Measurements from ENCODE around the gene HEATR3.
"Not testable (repeated sequence)": the region's sequence is repeated elsewhere in the genome, so short reads cannot be mapped to it uniquely, and the experiment has no call there.

HEATR3 gene

DNA sequence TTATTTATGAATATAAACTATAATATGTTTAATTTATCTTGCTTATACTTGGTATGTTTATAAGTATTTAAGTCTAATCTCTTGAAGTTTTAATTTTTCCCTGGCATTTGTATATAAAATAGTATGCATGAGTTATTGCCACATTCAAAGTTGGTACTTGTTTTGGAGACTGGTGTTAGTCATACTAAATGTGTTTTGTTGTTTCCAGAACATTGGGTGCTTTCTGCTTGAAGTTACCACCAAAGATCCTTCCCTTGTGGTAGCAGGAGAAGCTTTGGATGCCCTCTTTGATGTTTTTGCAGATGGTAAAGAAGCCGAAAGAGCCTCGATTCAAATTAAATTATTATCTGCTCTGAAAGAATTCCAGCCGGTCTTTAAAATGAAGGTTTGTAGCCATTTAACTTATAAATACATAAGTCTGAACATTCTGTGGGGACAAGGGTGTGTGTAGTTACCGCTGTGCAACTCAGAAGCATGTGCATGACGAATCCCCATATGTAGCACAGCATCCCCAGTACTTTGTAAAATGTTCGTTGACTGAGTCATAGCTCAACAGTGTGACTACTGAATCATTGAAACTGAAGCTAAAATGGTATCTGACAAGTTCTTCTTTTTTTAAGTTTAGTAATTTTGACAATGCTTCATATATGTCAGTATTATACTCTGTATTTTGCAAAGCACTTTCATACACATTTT, 36.4 kb downstream of the HEATR3 start:
- DNase-seq (ENCODE audit: low read depth) = peak; percentile 86

- DNase-seq (ENCODE audit: low read depth) = peak; percentile 55
These were observed 38.0 kb downstream of the HEATR3 start for GRCh38 chr16:50103764-50104163.

DNA sequence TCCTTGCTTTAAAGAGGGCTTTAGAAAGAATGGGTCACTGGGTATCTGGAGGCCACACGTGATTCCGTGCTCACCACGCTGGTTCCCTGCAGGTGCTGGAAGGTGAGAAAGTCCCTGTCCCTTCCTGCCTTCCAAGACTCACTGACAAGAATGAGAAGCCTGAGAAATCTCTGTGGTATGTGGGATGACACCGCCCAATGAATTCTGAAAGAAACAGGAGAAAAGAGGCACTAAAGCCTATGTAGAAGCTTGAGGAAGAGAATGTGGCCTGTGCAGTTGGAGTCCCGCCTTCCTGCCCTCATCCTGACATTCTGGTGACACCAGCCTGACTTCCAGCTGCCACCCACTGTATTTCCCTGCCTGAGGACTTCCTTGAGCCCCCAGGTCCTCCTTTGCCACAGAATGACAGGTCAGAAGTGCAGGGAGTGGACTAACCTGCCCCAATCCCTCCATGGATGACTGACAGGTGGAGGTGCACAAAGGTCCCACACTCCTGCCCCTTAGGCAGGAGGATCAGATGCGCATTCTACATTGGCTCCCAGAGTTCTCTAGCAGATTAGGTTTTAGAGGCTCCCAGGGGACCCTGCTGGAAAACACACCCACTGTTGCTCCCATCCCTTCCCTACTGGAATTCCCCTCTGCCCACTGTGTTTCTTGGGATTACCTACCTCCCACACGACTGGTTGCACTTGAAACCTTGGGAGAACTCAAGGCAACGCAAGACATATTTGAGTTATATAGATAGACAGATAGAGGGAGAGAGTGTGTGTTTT, 48.8 kb downstream of the HEATR3 start:
- DNase-seq (ENCODE audit: low read depth) = peak; percentile 32

DNA sequence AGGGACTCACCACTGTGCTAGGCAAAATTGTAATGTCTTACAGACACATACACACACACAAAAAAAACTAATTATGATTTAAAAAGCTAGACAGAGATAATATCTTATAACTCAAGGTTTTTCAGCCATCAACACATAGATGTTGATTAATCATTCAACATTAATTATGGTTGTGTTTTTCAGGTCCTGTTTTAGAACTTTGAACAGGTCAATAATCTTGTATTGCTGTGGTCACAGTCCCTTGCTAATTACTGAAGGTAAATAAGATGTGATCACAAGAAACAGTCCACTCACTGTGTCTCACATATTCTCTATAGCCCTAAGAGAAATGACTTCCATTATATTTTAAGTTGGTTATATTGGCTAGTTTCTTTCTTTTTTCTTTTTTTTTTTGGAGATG, 54.9 kb downstream of the HEATR3 start:
- no peak for DNase-seq (ENCODE audit: low read depth)

- DNase-seq (ENCODE audit: low read depth) = no peak
These were observed 55.5 kb downstream of the HEATR3 start for GRCh38 chr16:50121278-50121677.

GRCh38 chr16:50121721-50122445, 56.1 kb downstream of the HEATR3 start:
- no peak for DNase-seq (ENCODE audit: low read depth)

- no peak for DNase-seq (ENCODE audit: low read depth)
These were observed 57.6 kb downstream of the HEATR3 start for GRCh38 chr16:50123417-50123816.

GRCh38 chr16:50124769-50125168, 59.0 kb downstream of the HEATR3 start:
- no peak for DNase-seq (ENCODE audit: low read depth)

DNA sequence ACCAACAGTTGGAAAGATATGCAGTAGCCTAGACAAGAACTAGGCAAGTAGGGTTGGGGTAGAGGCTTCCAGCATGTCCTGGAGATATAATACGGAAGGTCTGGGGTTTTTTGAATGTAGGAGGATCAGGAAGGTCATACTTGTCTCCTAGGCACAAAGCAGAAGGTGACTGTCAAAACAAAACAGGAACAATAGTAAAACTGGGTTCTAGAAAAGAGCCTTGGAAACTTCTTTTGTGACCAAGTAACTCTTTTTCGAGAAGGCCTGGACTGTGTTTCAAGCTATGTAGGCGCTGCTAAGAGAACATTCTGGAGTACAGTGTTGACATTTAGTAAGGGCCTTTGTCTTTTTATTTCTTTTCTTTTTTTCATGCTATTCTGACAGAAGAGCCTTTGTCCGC, 60.4 kb downstream of the HEATR3 start:
- DNase-seq (ENCODE audit: low read depth) = no peak

GRCh38 chr16:50132571-50132970, 66.8 kb downstream of the HEATR3 start:
- not testable (repeated sequence) for DNase-seq (ENCODE audit: low read depth)

- DNase-seq (ENCODE audit: low read depth) = no peak
These were observed 67.4 kb downstream of the HEATR3 start for GRCh38 chr16:50133214-50133613.

- DNase-seq (ENCODE audit: low read depth) = no peak
These were observed 70.6 kb downstream of the HEATR3 start for GRCh38 chr16:50136399-50136798.

DNA sequence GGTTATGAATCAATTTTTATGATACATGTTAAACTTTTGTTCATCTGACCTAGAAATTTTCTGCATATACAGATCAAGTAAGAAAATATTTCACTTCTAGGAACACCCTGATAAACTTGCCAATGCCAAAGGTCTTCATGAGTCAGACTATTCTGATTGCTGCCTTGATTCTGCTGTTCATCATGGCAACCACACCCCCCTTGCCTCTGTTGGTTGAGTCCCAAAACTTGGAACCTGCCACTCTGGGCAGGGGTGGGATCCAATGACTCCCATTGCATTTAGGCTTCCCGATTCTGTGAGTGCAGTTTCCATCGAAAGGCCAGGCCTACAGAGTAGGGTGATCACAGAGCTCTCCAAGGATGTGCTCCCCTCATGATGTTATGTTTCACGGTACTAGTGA, 71.5 kb downstream of the HEATR3 start:
- DNase-seq (ENCODE audit: low read depth) = no peak

DNA sequence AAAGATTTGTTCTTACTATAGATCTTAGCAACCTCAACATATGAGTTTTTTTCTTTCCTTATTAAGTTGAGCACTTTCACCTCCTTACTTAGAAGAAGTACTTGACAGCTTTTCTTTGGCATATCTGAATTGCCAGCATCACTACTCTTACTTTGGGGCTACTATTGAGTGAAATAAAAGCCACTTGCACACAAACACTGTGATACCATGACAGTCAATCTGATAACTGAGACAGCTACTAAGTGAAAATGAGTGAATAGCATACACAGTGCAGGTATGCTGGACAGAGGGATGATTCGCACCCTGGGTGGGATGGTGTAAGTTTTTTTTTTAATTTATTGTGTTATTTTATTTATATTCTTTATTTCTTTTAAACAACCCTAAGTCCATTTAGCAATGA, 73.8 kb downstream of the HEATR3 start:
- no peak for DNase-seq (ENCODE audit: low read depth)

- no peak for DNase-seq (ENCODE audit: low read depth)
These were observed 78.4 kb downstream of the HEATR3 start for GRCh38 chr16:50144211-50144610.

DNA sequence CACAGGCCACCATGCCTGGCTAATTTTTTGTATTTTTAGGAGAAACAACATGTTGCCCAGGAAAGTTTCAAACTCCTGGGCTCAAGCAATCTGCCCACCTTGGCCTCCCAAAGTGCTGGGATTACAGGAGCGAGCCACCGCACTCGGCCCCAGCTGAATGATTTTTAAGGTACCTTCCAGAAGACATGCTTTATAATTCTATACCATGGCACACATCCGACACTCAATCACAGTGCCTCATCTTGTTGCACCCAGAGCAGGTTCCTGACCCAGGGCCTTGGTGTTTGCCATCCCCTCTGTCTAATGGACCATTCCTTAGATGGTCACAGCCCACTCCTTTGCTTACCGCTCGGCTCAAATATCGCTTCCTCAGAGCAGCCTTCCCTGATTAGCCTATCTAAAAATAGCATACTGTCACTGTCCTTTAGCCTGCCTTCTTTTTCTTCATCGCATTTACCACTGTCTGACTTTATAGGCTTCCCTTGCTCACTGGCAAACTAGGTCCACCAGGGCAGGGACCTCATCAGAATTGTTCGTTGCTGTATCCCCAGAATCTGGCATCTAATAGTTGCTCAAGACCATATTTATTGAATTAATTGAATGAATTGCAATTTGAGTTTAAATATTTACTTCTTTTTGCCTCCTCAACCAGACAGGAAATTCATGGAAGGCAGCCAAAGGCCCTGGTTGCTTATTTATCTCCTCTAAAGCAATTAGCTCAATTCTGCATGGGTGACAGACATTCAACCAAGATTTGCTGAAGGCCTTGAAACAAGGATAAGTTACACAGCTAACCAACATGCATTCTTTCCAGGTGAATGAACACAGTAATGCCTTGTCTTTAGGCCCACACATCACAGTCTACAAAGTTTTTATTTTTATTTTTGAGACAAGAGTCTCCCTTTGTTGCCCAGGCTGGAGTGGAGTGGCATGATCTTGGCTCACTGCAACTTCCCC, 81.0 kb downstream of the HEATR3 start:
- DNase-seq (ENCODE audit: low read depth) = peak; percentile 43

- no peak for DNase-seq (ENCODE audit: low read depth)
These were observed 85.6 kb downstream of the HEATR3 start for GRCh38 chr16:50151322-50151721.

GRCh38 chr16:50151756-50152155, 86.0 kb downstream of the HEATR3 start:
- no peak for DNase-seq (ENCODE audit: low read depth)

GRCh38 chr16:50152351-50152806, 86.6 kb downstream of the HEATR3 start:
- DNase-seq (ENCODE audit: low read depth) = peak; percentile 45

- DNase-seq (ENCODE audit: low read depth) = peak; percentile 85
These were observed 87.2 kb downstream of the HEATR3 start, which contains the start of gene TENT4B for GRCh38 chr16:50152807-50153595. TSS of gene TENT4B (plus strand) at chr16:50153306. CDS start at chr16:50153622, 316 bp downstream.
